HG03108 (cell line): ENCODE data around the gene BMPR1B.
"Not testable (repeated sequence)": the region's sequence is repeated elsewhere in the genome, so short reads cannot be mapped to it uniquely, and the experiment has no call there.

Experiments
- ATAC-seq: cut with Tn5 transposase; IDR thresholded peaks from one replicate; pipeline ENCODE4 v1.9.1; 2021; ENCODE audit warnings: moderate library complexity; ENCODE audit not compliant: unreplicated experiment

The BMPR1B gene

GRCh38 chr4:94831607-94832006 lies 73.9 kb downstream of the BMPR1B start:
- ATAC-seq, result no peak

DNA sequence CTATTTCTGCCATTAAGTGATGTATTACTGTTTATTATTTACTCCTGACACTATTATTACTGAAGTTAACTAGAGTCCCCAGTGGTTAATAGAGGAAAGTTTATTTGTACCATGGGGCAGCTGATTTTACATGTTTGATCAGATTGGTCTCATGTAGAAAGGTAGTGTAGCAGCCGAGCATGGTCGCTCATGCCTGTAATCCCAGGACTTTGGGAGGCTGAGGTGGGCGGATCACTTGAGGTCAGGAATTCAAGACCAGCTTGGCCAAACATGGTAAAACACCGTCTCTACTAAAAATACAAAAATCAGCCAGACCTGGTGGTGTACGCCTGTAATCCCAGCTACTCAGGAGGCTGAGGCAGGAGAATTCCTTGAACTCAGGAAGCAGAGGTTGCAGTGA lies 74.6 kb downstream of the BMPR1B start:
- not testable (repeated sequence) for ATAC-seq

GRCh38 chr4:94833394-94833793 lies 75.6 kb downstream of the BMPR1B start:
- ATAC-seq, result no peak

DNA sequence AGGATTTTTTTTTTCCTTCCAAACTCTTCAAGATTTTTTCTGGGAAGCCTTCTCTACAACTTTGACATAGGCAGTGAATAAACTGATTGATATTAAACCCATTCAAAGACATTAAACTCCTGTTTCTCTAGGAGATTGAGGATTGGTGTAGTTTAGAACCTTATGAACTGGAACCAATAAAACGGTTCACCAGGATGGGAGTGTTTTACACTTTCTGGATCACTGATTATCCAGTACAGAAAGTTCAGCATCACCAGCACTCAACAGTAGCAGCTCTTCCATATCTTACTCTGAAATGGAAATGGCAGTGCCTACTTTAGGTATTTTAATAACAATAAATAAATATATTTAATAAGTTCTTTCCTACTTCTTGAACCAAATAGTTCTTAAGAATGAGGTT lies 76.7 kb downstream of the BMPR1B start:
- ATAC-seq, result no peak

- ATAC-seq, result not testable (repeated sequence)
These were observed 83.6 kb downstream of the BMPR1B start for GRCh38 chr4:94841166-94841863.

- no peak for ATAC-seq
These were observed 84.1 kb downstream of the BMPR1B start for GRCh38 chr4:94841864-94842221.

DNA sequence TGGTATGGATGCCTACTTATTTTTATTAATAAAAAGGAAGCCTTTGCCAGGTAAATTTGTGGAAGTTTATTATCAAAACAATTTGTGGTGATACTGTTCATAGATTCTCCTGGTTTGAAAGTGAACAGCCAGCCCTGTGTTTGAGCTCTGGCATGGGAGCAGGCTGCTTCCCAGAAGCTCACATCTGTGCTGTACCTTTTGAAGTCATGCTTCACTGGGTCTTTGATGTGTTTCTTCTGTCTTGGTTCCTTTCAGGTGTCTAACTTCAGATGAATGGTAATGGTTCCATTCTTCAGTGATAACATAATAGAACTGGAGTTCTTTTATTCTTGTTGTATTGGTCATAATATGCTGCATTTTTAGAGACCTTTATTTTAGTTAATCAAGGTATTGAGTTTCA lies 85.5 kb downstream of the BMPR1B start:
- ATAC-seq, result no peak

DNA sequence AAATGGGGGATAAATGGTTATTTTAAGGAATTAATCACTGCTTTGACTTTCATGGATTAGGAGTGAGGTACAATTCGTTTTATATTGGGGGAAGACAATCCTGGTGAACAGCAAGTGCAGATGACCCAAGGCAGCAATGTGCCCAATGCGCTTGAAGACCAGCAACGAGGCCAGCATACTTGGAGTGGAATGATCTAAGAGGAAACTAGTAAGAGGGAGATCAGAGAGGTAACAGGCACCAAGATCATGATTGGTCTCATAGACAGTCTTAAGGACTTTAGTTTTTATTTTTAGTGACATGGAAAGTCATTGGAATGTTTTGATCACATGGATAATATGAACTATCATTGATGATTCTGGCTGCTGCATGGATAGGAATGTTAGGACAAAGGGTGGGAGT lies 90.6 kb downstream of the BMPR1B start:
- no peak for ATAC-seq

GRCh38 chr4:94849901-94850300 lies 92.1 kb downstream of the BMPR1B start:
- ATAC-seq, result no peak

DNA sequence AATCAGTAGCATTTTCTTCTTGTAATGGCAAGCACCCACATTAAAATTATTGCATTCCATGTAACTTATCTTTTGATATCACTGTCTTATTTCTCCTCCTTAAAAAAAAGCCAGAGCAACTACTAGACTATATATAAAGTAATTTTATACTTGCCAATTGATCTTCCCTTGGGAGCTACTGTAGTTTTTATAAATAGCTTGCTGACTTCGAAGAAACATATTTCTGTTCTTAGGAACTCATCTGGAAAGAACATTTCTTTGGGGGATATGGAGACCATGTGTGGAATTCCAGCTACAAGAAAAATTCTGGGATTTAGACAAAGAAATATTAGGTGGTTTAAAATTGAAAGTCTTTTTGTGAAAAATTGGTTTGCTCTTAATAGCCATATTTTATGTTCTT lies 94.9 kb downstream of the BMPR1B start:
- ATAC-seq, result no peak

DNA sequence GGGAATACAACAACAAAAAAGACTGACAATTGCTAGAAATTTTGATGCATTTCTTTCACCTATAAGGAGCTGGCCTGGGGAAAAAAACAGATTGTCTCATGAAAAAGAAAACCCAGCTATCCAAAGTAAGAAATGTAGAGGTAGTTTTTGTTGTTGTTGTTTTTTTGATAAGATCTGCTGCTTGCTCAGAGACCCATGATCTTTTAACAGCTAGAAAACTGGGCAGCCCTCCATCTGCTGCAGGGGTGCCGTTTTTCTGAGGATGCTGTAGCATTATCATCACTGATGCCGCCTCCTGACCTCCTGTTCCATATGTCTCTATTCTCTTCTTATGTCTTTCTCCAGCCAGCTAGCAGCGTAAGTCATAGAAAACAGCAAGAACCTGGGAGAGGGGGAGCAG lies 98.3 kb downstream of the BMPR1B start:
- ATAC-seq, result no peak

- no peak for ATAC-seq
These were observed 112.4 kb downstream of the BMPR1B start for GRCh38 chr4:94870146-94870545.

DNA sequence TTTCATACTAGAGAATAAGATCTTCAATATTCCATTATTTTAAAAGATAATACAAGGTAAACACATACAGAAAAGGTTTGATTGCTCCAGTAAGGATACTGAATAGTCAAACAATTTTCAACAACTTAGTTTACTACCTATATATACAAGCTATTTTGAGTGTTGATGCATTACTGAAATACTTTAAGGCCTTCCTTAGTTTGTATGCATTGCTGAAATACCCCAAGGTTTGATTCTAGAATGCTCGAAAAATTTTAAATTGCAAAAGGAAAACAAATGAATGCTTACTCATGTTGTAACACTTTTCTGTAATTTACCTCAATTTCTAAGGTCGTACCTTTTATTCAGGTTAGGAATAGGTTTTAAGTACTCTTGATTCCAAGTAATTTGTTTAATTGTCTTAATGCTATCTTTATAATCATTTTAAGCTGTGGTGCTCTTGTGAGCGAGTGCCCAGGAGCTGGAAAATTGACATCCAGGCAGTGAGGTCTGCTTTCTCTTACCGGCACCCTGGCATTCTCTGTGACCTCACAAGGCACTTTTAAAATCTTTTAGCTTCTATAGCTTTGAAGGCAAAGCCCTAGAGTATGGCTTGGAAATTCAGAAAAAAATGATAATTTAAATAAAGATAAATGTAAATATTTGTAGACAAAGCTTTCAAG lies 114.0 kb downstream of the BMPR1B start:
- no peak for ATAC-seq

GRCh38 chr4:94877973-94878372 lies 120.2 kb downstream of the BMPR1B start:
- no peak for ATAC-seq

DNA sequence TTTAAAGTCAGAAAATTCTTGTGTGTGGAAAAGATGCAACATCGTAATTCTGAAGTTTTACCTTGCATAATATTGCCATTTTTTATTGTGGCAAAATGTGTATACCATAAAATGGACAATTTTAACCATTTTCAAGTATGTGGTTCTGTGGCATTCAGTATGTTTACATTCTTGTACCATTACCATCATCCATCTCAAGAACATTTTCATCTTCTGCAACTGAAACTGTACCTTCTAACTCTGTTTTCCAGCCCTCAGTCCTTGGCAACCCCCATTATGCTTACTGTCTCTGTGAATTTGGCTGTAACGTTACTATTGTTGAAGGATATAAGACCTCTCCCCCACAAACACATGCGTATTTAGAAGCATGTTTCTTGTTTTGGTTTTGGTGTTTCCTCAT lies 123.2 kb downstream of the BMPR1B start:
- ATAC-seq, result no peak

GRCh38 chr4:94882756-94883155 lies 125.0 kb downstream of the BMPR1B start:
- no peak for ATAC-seq

- ATAC-seq, result no peak
These were observed 129.3 kb downstream of the BMPR1B start for GRCh38 chr4:94887027-94887426.

DNA sequence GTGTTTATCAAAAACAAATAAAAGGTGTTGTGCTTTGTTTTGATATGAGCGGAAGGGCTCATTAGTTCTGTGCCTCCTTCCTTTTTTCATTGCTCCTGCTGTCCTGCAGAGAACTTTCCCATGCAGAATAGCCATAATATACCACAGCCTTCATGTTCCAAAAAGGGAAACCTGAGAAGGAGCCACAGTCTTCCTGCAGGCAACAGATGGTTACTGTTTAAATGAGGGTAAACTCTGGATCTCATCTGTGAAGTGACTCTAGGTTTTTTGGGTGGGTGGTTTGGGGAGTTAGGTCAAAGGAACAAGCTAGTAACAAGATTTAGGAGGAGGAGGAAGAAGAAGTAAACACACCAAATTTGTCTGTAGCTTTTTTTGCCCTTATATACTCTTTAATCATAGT lies 131.8 kb downstream of the BMPR1B start:
- no peak for ATAC-seq

GRCh38 chr4:94889946-94890345 lies 132.2 kb downstream of the BMPR1B start:
- ATAC-seq, result no peak

GRCh38 chr4:94890579-94890978 lies 132.8 kb downstream of the BMPR1B start:
- no peak for ATAC-seq

- ATAC-seq, result no peak
These were observed 134.3 kb downstream of the BMPR1B start for GRCh38 chr4:94892051-94892450.

GRCh38 chr4:94895081-94895480 lies 137.3 kb downstream of the BMPR1B start:
- no peak for ATAC-seq

- no peak for ATAC-seq
These were observed 139.3 kb downstream of the BMPR1B start for GRCh38 chr4:94897023-94897422.
